Astrocyte of the spinal cord (primary cell): ENCODE measurements around the gene RPS6KB1.

Experiments
- DNase-seq: peaks from one replicate; pipeline ENCODE4 v3.0.0; 2011; ENCODE audit warnings: low read depth, low spot score
- H3K4me3 ChIP-seq: 2 replicates; pipeline ENCODE4 v1.5.1; 2011; ENCODE audit warnings: low read depth, mild to moderate bottlenecking, low read length, moderate library complexity
- in situ Hi-C: cut with HindIII; loops from 2 replicates; pipeline ENCODE4 v1.10.0; 2017; ENCODE audit warnings: low sequenced_read_pairs
- TF ChIP-seq, protein P1 (sequence below): IDR thresholded peaks from 2 replicates; pipeline ENCODE4 v1.5.1; 2012; ENCODE audit warnings: low read depth, mild to moderate bottlenecking, low read length, inconsistent platforms

RPS6KB1 gene

DNA sequence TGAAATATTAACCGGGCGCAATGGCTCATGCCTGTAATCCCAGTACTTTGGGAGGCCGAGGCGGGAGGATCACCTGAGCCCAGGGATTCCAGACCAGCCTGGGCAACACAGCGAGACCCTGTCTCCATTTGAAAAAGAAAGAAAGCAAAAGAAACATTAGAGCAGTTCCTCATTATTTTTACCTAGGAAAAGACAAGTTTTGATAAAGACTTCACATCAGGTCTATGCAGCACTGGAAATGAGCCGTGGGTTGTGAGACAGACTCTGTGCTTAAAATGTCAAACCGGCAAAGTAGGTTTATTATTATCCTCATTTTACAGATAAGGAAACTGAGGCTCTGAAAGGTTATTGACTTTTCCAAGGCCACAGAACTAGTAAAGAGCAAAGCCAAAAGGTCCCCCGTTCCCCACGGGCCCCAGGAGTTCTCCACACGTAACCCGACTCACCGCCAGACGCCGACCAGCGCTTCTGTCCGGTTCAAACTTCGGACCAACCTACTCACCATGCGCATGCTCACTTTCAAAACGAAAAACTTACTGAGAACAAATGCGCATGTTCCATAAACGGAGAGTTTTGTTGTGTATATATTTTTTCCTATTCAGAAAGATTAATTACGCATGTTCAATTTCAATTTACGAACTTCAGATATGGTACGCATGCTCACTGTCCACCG, 534 bp upstream of the RPS6KB1 start:
- TF ChIP-seq, protein P1, sequence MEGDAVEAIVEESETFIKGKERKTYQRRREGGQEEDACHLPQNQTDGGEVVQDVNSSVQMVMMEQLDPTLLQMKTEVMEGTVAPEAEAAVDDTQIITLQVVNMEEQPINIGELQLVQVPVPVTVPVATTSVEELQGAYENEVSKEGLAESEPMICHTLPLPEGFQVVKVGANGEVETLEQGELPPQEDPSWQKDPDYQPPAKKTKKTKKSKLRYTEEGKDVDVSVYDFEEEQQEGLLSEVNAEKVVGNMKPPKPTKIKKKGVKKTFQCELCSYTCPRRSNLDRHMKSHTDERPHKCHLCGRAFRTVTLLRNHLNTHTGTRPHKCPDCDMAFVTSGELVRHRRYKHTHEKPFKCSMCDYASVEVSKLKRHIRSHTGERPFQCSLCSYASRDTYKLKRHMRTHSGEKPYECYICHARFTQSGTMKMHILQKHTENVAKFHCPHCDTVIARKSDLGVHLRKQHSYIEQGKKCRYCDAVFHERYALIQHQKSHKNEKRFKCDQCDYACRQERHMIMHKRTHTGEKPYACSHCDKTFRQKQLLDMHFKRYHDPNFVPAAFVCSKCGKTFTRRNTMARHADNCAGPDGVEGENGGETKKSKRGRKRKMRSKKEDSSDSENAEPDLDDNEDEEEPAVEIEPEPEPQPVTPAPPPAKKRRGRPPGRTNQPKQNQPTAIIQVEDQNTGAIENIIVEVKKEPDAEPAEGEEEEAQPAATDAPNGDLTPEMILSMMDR, result no peak

DNA sequence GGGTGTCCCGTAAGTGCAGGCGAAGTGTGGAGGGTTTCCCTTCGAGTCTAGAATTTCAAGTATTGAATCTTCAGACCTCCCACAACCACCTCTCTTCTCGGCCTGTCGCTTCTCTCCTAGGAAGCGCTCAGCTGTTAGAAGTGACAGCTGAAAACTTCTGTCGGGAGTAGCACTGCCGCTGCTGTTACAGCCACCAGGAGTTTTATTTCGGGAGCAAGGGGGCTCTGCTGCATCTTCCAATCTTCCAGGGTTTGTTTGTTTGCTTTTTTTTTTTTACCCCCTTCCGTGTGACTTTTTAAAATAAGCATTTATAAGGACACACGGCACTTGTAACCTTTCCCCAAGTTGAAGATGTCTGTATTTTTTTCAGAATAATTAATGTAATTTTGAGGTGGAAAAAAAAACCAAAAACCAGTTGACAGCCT, 767 bp downstream of the RPS6KB1 start:
- in situ Hi-C loops, result no loop called here
- DNase-seq, result peak; percentile 23
- H3K4me3 ChIP-seq, result peak overlapping the region; percentile 92

More for the DNA sequence above, 534 bp upstream of the RPS6KB1 start:
- peak; percentile 99 for DNase-seq
- H3K4me3 ChIP-seq, result peak overlapping the region; percentile 92
- in situ Hi-C loops, result no loop called here

DNA sequence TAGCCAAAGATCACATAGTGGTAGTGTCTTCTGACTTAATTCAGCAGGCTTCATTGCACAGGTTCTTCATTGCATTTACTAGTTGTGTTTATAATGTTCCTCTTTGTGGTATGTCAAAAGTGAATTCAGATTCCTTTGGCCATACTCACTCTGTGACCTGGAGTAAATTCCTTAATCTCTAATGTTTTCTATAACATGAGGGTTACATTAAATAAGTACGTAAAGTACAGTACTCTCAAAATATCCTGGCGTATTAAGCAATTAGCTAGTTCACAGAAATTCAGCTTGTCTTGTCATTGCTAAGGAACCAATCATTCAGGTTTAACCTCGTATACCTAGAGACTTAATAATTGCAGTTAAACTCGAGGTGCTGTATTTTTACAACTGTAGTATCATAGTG, 4.2 kb downstream of the RPS6KB1 start:
- in situ Hi-C loops, result no loop called here
- no peak overlapping the region for H3K4me3 ChIP-seq
- TF ChIP-seq, protein P1, result no peak
- DNase-seq, result peak; percentile 21

More for the DNA sequence above, 767 bp downstream of the RPS6KB1 start:
- TF ChIP-seq, protein P1, result peak; percentile 5

DNA sequence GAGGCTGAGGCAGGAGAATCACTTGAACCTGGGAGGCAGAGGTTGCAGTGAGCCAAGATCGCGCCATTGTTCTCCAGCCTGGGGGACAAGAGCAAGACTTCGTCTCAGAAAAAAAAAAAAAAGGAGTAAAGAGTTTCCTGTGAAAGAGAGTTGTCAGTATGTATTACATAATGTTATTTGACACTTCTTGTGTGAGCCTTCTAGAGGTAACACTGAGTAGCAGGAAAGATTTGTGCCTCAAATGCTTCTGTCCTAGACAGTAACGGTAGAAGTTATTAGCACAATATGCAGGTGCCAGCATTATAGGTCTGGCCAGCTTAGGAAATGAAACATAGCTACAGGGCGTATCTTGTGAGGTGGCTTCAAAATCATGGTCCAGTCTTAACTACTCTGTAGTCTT, 6.2 kb downstream of the RPS6KB1 start:
- in situ Hi-C loops, result no loop called here
- TF ChIP-seq, protein P1, result no peak
- H3K4me3 ChIP-seq, result no peak overlapping the region
- DNase-seq, result no peak

DNA sequence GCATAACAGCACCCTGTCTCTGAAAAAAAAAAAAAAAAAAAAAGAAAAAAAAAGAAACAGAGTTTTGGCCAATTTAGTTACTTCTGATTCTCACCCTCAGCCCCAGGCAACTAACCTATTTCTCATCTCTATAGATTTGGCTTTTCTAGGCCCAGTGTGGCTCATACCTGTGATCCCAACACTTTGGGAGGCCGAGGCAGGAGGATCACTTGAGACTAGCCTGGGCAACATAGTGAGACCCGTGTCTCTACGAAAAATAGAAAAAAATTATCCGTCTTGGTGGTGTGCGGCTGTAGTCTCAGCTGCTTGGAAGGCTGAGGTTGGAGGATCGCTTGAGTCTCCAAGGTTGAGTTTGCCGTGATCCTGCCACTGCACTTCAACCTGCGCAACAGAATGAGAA, 8.7 kb downstream of the RPS6KB1 start:
- in situ Hi-C loops, result no loop called here
- TF ChIP-seq, protein P1, result no peak
- no peak overlapping the region for H3K4me3 ChIP-seq
- no peak for DNase-seq

DNA sequence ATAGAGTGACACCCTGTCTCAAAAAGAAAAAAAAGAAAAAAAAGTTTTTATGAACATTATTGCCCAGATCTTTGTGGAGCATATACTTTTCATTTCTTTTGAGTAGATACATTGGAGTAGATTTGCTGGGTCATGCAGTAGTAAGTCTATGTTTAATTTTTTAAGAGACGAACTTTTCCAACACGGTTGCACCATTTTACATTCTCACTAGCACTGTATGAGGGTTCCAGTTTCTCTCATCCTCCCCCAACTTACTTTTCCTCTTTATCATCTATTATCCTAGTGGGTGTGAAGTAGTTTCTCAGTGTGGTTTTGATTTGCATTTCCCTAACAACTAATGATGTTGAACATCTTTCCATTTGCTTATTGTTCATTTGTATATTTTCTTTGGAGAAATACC, 10.5 kb downstream of the RPS6KB1 start:
- H3K4me3 ChIP-seq, result no peak overlapping the region
- in situ Hi-C loops, result no loop called here
- TF ChIP-seq, protein P1, result no peak
- no peak for DNase-seq

DNA sequence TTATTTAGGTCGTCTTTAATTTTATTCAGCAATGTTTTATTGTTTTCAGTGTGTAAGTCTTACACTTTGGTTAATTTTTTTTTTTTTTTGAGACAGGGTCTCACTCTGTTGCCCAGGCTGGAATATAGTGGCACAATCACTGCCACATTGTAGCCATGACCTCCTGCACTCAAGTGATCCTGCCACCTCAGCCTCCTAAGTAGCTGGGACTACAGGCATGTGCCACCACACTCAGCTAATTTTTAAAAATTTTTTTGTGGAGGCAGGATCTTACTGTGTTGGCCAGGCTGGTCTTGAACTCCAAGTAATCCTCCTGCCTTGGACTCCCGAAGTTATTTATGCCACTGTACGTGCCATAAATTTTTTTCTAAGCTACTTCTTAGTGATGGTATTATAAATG, 14.5 kb downstream of the RPS6KB1 start:
- in situ Hi-C loops, result no loop called here
- no peak for DNase-seq
- TF ChIP-seq, protein P1, result no peak
- no peak overlapping the region for H3K4me3 ChIP-seq
